ENCODE data around the gene MSTO1.
"Not testable (repeated sequence)": the region's sequence is repeated elsewhere in the genome, so short reads cannot be mapped to it uniquely, and the experiment has no call there.

GRCh38 chr1:155590516-155591247 is 19.3 kb upstream of the MSTO1 start:
- not testable (repeated sequence) for TF ChIP-seq CTCF, POLR2A (IDR thresholded peaks at IDR 0.05)
